NCI-H82 (cell line): ENCODE results near the gene LRFN3.
A peak's percentile ranks its signal among the peaks of the same experiment; 100 is the strongest.
"Not testable (repeated sequence)": the region's sequence is repeated elsewhere in the genome, so short reads cannot be mapped to it uniquely, and the experiment has no call there.

Experiments
- DNase-seq: peaks from one replicate; lab custom pipeline; 2025; lab: John Stamatoyannopoulos, UW

The LRFN3 gene

GRCh38 chr19:35938282-35939224 is 2.4 kb downstream of the LRFN3 start:
- no peak for DNase-seq

- no peak for DNase-seq
Measured at GRCh38 chr19:35939307-35940077, 3.3 kb downstream of the LRFN3 start.

GRCh38 chr19:35940078-35940775 is 4.1 kb downstream of the LRFN3 start:
- no peak for DNase-seq

GRCh38 chr19:35940839-35941238 is 4.7 kb downstream of the LRFN3 start:
- DNase-seq = no peak

GRCh38 chr19:35942235-35942634 is 6.1 kb downstream of the LRFN3 start:
- no peak for DNase-seq

GRCh38 chr19:35943321-35944301 is 7.4 kb downstream of the LRFN3 start:
- no peak for DNase-seq

GRCh38 chr19:35944556-35944955 is 8.4 kb downstream of the LRFN3 start:
- DNase-seq = no peak

GRCh38 chr19:35945121-35945790 is 9.1 kb downstream of the LRFN3 start:
- DNase-seq = no peak

- DNase-seq = no peak
Measured at GRCh38 chr19:35946203-35946602, 10.0 kb downstream of the LRFN3 start.

GRCh38 chr19:35949131-35949530 is 13.0 kb downstream of the LRFN3 start:
- DNase-seq = no peak

GRCh38 chr19:35955881-35956634 is 19.9 kb downstream of the LRFN3 start:
- DNase-seq = peak; percentile 37

- not testable (repeated sequence) for DNase-seq
Measured at GRCh38 chr19:35957411-35957810, 21.2 kb downstream of the LRFN3 start.

GRCh38 chr19:35958660-35959039 is 22.5 kb downstream of the LRFN3 start:
- DNase-seq = no peak

GRCh38 chr19:35959040-35959967 is 23.1 kb downstream of the LRFN3 start:
- peak; percentile 32 for DNase-seq

- no peak for DNase-seq
Measured at GRCh38 chr19:35959968-35960320, 23.8 kb downstream of the LRFN3 start.

GRCh38 chr19:35960432-35960972 is 24.3 kb downstream of the LRFN3 start:
- DNase-seq = no peak

- DNase-seq = peak; percentile 21
Measured at GRCh38 chr19:35963514-35963913, 27.3 kb downstream of the LRFN3 start.

GRCh38 chr19:35966771-35967170 is 30.6 kb downstream of the LRFN3 start:
- DNase-seq = no peak

GRCh38 chr19:35973487-35973886 is 37.3 kb downstream of the LRFN3 start:
- peak; percentile 63 for DNase-seq
